ENCODE measurements around the gene ULBP1. TPM values are rescaled to one million over a fixed set of nuclear protein-coding genes. Genes with fewer than 3 reads are reported as not detected.
"Not testable (repeated sequence)": the region's sequence is repeated elsewhere in the genome, so short reads cannot be mapped to it uniquely, and the experiment has no call there.

ULBP1 gene
- polyA plus RNA-seq, 2 donors: 0.04 to 0.31 TPM

DNA sequence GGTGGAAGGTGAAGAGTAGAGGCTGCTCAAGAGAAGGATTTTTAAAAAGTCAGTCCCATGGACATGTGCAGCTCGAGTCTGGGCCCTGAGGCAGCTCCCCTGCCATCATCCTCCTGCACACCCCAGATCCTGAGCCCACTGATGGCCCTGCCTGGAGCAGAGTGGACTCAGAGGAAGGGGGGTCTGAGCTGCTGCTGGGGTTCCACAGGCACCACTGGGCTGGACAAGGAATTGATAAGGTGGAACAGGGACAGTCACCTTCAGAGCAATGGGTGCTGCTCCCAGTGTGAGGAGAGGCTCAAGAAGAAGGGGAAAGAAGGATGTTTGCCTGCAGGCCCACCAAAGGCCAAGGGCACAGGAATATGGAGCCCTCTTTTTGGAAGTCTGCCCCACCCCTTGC is 15.7 kb upstream of the ULBP1 start:
- WGBS, 2 donors: 81% methylated on average over 1 of the region's 1 CpG
- peaks cover 0 to 3% of the 10 kb centered on the region in 2 donors for H3K27me3 ChIP-seq (ENCODE audit: control insufficient read depth in 1 of 2, insufficient read depth in 2 of 2, low read length in 2 of 2)
- H3K4me1 ChIP-seq (ENCODE audit: control insufficient read depth in 2 of 2, insufficient read depth in 2 of 2, low read length in 1 of 2): no peaks in the 10 kb centered on the region
- H3K9me3 ChIP-seq (ENCODE audit: control insufficient read depth in 2 of 2, insufficient read depth in 1 of 2, low read depth in 1 of 2, low read length in 1 of 2): peaks cover 0 to 2% of the 10 kb centered on the region in 2 donors
- H3K27ac ChIP-seq (ENCODE audit: low read depth in 2 of 2, low read length in 1 of 2): no peak overlapping the region
- H3K36me3 ChIP-seq (ENCODE audit: control insufficient read depth in 2 of 2, insufficient read depth in 2 of 2, low read length in 1 of 2): no peaks in the 10 kb centered on the region
- H3K4me3 ChIP-seq (ENCODE audit: low read depth in 1 of 2, low read length in 2 of 2): no peak overlapping the region

DNA sequence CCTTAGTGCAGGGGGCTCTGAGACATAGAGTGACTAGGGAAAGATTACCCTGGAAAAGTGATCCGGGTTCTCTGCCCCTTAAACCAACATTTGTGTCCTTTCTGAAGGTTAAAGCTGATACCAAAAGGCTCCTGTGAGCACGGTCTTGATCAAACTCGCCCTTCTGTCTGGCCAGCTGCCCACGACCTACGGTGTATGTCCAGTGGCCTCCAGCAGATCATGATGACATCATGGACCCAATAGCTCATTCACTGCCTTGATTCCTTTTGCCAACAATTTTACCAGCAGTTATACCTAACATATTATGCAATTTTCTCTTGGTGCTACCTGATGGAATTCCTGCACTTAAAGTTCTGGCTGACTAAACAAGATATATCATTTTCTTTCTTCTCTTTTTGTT is 15.1 kb upstream of the ULBP1 start:
- H3K27me3 ChIP-seq (ENCODE audit: control insufficient read depth in 1 of 2, insufficient read depth in 2 of 2, low read length in 2 of 2): peaks cover 0 to 3% of the 10 kb centered on the region in 2 donors
- no peak overlapping the region for H3K27ac ChIP-seq (ENCODE audit: low read depth in 2 of 2, low read length in 1 of 2)
- no peak overlapping the region for H3K4me3 ChIP-seq (ENCODE audit: low read depth in 1 of 2, low read length in 2 of 2)
- H3K4me1 ChIP-seq (ENCODE audit: control insufficient read depth in 2 of 2, insufficient read depth in 2 of 2, low read length in 1 of 2): no peaks in the 10 kb centered on the region
- WGBS, 2 donors: 82 to 90% methylated on average over 5 of the region's 5 CpGs
- H3K9me3 ChIP-seq (ENCODE audit: control insufficient read depth in 2 of 2, insufficient read depth in 1 of 2, low read depth in 1 of 2, low read length in 1 of 2): peaks cover 0 to 2% of the 10 kb centered on the region in 2 donors
- no peaks in the 10 kb centered on the region for H3K36me3 ChIP-seq (ENCODE audit: control insufficient read depth in 2 of 2, insufficient read depth in 2 of 2, low read length in 1 of 2)

DNA sequence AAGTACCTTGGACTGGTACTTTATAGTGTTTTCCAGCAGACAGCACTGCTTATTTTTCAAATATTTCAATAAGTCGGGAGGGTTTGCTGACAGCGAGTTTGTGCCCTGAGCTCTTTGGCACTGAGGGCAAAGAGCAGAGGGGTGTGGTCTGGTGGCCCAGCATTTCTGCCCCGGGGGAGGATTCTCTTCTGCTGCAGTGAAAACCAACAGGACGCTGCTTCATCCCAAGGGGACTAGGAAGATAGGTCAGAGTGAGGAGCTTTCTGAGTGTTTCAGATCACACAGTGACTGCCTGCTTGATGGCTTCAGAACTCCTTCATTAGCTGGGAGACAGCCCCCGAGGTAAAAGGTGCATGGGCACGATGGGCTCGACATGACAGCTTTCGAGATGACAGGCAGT is 13.3 kb upstream of the ULBP1 start:
- Histone ChIP-seq H3K27me3 (ENCODE audit: control insufficient read depth in 1 of 2, insufficient read depth in 2 of 2, low read length in 2 of 2) (peaks cover 0 to 5% of the 10 kb centered on the region in 2 donors), H3K27ac (ENCODE audit: low read depth in 2 of 2, low read length in 1 of 2) (no peak overlapping the region), H3K4me1 (ENCODE audit: control insufficient read depth in 2 of 2, insufficient read depth in 2 of 2, low read length in 1 of 2) (peaks cover 0 to 4% of the 10 kb centered on the region in 2 donors), H3K4me3 (ENCODE audit: low read depth in 1 of 2, low read length in 2 of 2) (no peak overlapping the region), H3K36me3 (ENCODE audit: control insufficient read depth in 2 of 2, insufficient read depth in 2 of 2, low read length in 1 of 2) (no peaks in the 10 kb centered on the region), H3K9me3 (ENCODE audit: control insufficient read depth in 2 of 2, insufficient read depth in 1 of 2, low read depth in 1 of 2, low read length in 1 of 2) (peaks cover 0 to 2% of the 10 kb centered on the region in 2 donors)
- WGBS, 2 donors: 27 to 38% methylated on average over 8 of the region's 8 CpGs

DNA sequence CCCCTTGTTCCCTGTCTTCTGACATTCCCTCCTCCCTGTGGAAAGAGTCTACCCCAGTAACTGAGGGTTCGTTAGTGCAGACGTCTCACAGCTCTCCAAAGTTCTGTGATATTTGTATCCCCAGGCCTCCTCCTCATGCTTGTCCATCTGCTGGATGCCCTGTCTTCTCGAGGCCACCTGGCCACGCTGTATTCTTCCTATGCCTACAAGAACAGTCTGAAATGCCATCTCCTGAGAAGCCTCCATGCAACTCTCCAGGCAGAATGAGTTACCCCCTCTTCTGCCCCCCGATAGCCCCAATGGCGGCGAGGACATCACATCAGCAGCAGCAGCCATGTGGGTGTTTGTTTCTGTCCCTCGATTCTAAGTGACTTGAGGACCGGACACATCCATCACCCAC is 12.6 kb upstream of the ULBP1 start:
- no peaks in the 10 kb centered on the region for H3K36me3 ChIP-seq (ENCODE audit: control insufficient read depth in 2 of 2, insufficient read depth in 2 of 2, low read length in 1 of 2)
- 78 to 85% methylated on average over 9 of the region's 9 CpGs for WGBS, 2 donors
- no peak overlapping the region for H3K4me3 ChIP-seq (ENCODE audit: low read depth in 1 of 2, low read length in 2 of 2)
- peaks cover 0 to 2% of the 10 kb centered on the region in 2 donors for H3K9me3 ChIP-seq (ENCODE audit: control insufficient read depth in 2 of 2, insufficient read depth in 1 of 2, low read depth in 1 of 2, low read length in 1 of 2)
- H3K4me1 ChIP-seq (ENCODE audit: control insufficient read depth in 2 of 2, insufficient read depth in 2 of 2, low read length in 1 of 2): peaks cover 0 to 4% of the 10 kb centered on the region in 2 donors
- no peak overlapping the region for H3K27ac ChIP-seq (ENCODE audit: low read depth in 2 of 2, low read length in 1 of 2)
- peaks cover 0 to 10% of the 10 kb centered on the region in 2 donors for H3K27me3 ChIP-seq (ENCODE audit: control insufficient read depth in 1 of 2, insufficient read depth in 2 of 2, low read length in 2 of 2)

DNA sequence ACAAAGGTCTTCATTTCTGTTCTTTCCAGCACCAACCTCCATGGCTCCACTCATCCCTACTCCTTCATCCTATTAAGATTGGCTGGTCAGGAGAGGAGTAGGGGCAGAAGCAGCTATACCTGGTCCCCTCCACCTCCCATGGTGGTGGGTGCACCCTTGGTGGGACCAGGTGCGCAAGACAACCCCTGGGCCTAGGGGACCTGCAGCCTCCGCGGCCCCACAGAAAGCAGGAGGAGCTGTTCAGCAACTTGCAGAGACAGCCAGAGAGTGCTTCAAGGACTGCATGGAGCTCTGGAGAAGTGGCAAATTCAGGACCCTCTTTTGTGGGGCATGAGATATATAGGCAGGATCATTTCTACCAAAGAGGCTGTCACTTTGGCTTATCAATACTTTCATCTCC is 12.1 kb upstream of the ULBP1 start:
- Histone ChIP-seq H3K9me3 (ENCODE audit: control insufficient read depth in 2 of 2, insufficient read depth in 1 of 2, low read depth in 1 of 2, low read length in 1 of 2) (peaks cover 0 to 2% of the 10 kb centered on the region in 2 donors), H3K27ac (ENCODE audit: low read depth in 2 of 2, low read length in 1 of 2) (no peak overlapping the region), H3K36me3 (ENCODE audit: control insufficient read depth in 2 of 2, insufficient read depth in 2 of 2, low read length in 1 of 2) (no peaks in the 10 kb centered on the region), H3K4me1 (ENCODE audit: control insufficient read depth in 2 of 2, insufficient read depth in 2 of 2, low read length in 1 of 2) (peaks cover 0 to 4% of the 10 kb centered on the region in 2 donors), H3K27me3 (ENCODE audit: control insufficient read depth in 1 of 2, insufficient read depth in 2 of 2, low read length in 2 of 2) (peaks cover 0 to 11% of the 10 kb centered on the region in 2 donors), H3K4me3 (ENCODE audit: low read depth in 1 of 2, low read length in 2 of 2) (no peak overlapping the region)
- 85 to 89% methylated on average over 3 of the region's 3 CpGs for whole genome bisulfite sequencing, 2 donors

DNA sequence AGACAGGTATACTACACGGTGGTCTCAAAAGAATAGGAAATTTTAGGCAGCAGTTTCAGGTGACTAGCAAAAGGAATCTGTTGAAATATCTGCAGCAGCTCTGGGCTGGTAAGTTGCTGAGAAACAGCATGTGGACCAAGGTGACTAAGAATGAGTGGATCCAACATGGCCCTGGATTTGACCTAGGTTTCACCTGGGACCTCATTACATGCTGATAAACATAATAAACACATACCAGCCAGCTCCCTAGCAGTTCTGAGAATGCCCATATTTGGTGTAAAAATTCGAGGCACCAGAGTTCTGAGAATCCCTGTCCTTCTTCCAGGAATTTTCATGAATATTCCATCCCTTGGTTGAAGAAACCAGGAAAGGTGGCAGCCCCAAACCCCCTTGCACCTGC is 10.4 kb upstream of the ULBP1 start:
- H3K9me3 ChIP-seq (ENCODE audit: control insufficient read depth in 2 of 2, insufficient read depth in 1 of 2, low read depth in 1 of 2, low read length in 1 of 2); H3K4me1 ChIP-seq (ENCODE audit: control insufficient read depth in 2 of 2, insufficient read depth in 2 of 2, low read length in 1 of 2); H3K36me3 ChIP-seq (ENCODE audit: control insufficient read depth in 2 of 2, insufficient read depth in 2 of 2, low read length in 1 of 2); H3K27ac ChIP-seq (ENCODE audit: low read depth in 2 of 2, low read length in 1 of 2); H3K4me3 ChIP-seq (ENCODE audit: low read depth in 1 of 2, low read length in 2 of 2): not testable (repeated sequence)
- peaks cover 0 to 11% of the 10 kb centered on the region in 2 donors for H3K27me3 ChIP-seq (ENCODE audit: control insufficient read depth in 1 of 2, insufficient read depth in 2 of 2, low read length in 2 of 2)
- 35 to 42% methylated on average over 2 of the region's 2 CpGs for WGBS, 2 donors

DNA sequence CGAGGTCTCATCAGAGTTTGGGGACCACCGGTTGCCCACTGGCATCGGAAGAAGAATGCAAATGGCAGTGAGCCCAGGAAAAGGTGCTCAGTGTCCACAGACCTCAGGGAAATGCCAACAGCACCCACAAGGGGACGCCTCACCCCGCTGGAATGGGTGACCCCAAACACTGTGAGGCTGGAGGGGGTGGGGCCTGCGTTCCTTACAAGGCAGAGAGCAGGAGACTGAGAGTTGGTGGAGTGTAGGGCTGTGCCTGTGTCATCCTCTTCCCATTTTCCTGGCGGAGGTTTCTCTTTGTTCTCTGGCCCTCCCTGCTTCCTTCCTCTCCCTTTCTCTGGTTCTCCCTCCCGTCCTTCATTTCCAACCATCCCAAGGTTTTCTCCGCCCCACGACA is 9.8 kb upstream of the ULBP1 start:
- 0 to 10% methylated on average over 1 to 3 of the region's 10 CpGs for WGBS, 2 donors

DNA sequence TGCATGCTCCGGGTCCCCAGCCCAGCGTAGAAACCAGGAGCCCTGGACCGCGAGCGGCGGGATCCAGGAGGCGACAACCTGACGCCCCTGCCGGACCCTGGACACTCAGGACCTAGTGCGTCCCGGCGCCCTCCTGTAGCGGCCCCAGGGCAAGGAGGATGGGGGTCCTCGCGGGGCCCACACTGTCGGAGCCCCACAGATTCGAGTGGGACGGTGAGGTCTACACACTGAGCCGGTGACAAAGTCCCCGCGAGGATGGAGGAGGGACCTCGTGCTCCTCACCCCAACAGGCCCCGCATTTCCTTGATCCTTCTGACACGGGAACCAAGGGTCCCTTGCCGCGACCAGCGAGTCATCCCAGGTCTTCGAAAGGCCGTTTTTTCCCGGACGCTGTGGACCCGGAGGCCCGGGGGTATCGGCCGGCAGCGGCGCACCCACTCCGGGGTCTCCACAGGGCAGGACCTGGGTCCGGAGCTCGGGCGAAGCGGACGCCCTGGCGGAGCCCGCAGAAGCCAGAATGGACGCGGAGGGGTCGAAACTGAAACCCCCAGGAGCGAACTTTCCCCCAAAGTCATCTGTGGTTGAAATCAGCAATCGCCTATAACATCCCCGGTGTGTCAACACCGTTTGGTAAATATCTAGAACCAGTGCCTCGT is 9.3 kb upstream of the ULBP1 start:
- 4 to 7% methylated on average over 28 to 34 of the region's 53 CpGs for WGBS, 2 donors
- H3K4me3 ChIP-seq (ENCODE audit: low read depth in 1 of 2, low read length in 2 of 2); H3K4me1 ChIP-seq (ENCODE audit: control insufficient read depth in 2 of 2, insufficient read depth in 2 of 2, low read length in 1 of 2); H3K9me3 ChIP-seq (ENCODE audit: control insufficient read depth in 2 of 2, insufficient read depth in 1 of 2, low read depth in 1 of 2, low read length in 1 of 2); H3K36me3 ChIP-seq (ENCODE audit: control insufficient read depth in 2 of 2, insufficient read depth in 2 of 2, low read length in 1 of 2); H3K27ac ChIP-seq (ENCODE audit: low read depth in 2 of 2, low read length in 1 of 2): not testable (repeated sequence)
- peaks cover 0 to 11% of the 10 kb centered on the region in 2 donors for H3K27me3 ChIP-seq (ENCODE audit: control insufficient read depth in 1 of 2, insufficient read depth in 2 of 2, low read length in 2 of 2)

More for the DNA sequence above, 9.8 kb upstream of the ULBP1 start:
- H3K36me3 ChIP-seq (ENCODE audit: control insufficient read depth in 2 of 2, insufficient read depth in 2 of 2, low read length in 1 of 2); H3K27ac ChIP-seq (ENCODE audit: low read depth in 2 of 2, low read length in 1 of 2); H3K9me3 ChIP-seq (ENCODE audit: control insufficient read depth in 2 of 2, insufficient read depth in 1 of 2, low read depth in 1 of 2, low read length in 1 of 2); H3K4me3 ChIP-seq (ENCODE audit: low read depth in 1 of 2, low read length in 2 of 2); H3K4me1 ChIP-seq (ENCODE audit: control insufficient read depth in 2 of 2, insufficient read depth in 2 of 2, low read length in 1 of 2): not testable (repeated sequence)
- H3K27me3 ChIP-seq (ENCODE audit: control insufficient read depth in 1 of 2, insufficient read depth in 2 of 2, low read length in 2 of 2): peaks cover 0 to 11% of the 10 kb centered on the region in 2 donors

DNA sequence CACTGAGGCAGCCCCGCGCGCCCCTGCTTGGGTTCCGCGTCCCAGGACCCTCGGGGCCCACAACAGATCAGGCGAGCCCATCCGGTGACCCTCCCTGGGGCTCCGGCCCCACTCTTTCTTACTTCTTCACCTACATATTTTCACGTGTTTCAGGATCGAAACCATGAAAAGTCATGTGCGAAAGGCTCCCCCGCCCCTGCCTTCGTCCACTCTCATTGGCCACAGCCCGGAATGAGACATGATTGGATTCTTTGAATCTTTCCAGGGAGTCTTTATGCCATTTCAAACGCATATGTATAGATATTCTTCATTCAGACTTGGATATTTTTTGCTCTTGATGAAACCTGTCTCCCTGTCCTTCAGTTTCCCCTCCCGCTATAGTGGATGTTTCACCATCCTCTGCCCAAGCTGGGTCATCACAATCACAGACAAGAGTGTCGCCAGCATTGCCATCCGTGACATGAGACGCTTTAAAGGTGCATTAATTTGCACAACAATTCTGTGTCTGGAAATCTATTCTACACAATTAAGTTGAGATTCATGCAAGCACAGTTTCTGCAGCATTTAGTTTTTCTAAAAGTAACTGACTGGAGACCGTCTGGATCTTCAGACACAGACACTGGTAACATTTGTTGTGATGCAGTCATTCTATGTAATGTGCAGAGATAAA is 8.6 kb upstream of the ULBP1 start:
- H3K27ac ChIP-seq (ENCODE audit: low read depth in 2 of 2, low read length in 1 of 2); H3K36me3 ChIP-seq (ENCODE audit: control insufficient read depth in 2 of 2, insufficient read depth in 2 of 2, low read length in 1 of 2); H3K9me3 ChIP-seq (ENCODE audit: control insufficient read depth in 2 of 2, insufficient read depth in 1 of 2, low read depth in 1 of 2, low read length in 1 of 2); H3K4me1 ChIP-seq (ENCODE audit: control insufficient read depth in 2 of 2, insufficient read depth in 2 of 2, low read length in 1 of 2); H3K4me3 ChIP-seq (ENCODE audit: low read depth in 1 of 2, low read length in 2 of 2): not testable (repeated sequence)
- peaks cover 0 to 11% of the 10 kb centered on the region in 2 donors for H3K27me3 ChIP-seq (ENCODE audit: control insufficient read depth in 1 of 2, insufficient read depth in 2 of 2, low read length in 2 of 2)
- WGBS, 2 donors: 16% methylated on average over 12 to 13 of the region's 21 CpGs

Data from esophagus (tissue), 2 donors.